ENCODE measurements around the gene LSG1. TPM values are rescaled to one million over a fixed set of nuclear protein-coding genes. Genes with fewer than 3 reads are reported as not detected.
A peak's percentile ranks its signal among the peaks of the same experiment; 100 is the strongest.

LSG1 gene
- total and polyA plus RNA-seq, 2 experiments from 2014 or later = 49.2 to 57.1 TPM

DNA sequence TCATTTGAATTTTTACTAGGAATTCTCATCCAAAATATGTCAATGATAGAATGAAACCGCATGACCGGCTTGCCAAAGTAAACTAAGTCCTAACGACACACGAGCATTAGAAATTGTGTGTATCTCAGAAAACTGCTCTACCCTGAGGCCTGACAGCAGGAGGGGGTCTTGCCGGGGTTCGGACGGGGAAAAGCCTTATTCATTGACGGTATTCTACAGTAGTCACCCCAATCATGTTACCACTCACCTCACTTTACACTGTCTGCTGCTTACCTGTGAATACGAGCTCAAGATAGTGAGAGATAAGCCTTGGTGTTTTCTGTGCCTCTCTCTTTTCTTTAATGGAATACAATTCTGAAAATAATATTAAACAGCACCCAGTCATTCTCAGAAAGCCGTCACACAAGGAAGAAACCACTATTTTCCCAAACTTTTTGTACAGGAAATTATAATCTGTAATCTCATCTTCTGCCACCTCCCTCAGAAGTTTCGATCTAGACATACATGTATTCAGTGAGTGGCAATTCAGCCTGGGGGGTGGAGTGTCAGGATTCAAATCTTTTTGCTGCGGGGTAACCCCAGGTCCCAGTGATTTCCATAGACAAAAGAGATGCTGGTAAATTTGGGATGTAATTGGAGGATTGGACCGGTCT lies 13.2 kb upstream of the LSG1 start (continued):
- TF ChIP-seq, protein P1, sequence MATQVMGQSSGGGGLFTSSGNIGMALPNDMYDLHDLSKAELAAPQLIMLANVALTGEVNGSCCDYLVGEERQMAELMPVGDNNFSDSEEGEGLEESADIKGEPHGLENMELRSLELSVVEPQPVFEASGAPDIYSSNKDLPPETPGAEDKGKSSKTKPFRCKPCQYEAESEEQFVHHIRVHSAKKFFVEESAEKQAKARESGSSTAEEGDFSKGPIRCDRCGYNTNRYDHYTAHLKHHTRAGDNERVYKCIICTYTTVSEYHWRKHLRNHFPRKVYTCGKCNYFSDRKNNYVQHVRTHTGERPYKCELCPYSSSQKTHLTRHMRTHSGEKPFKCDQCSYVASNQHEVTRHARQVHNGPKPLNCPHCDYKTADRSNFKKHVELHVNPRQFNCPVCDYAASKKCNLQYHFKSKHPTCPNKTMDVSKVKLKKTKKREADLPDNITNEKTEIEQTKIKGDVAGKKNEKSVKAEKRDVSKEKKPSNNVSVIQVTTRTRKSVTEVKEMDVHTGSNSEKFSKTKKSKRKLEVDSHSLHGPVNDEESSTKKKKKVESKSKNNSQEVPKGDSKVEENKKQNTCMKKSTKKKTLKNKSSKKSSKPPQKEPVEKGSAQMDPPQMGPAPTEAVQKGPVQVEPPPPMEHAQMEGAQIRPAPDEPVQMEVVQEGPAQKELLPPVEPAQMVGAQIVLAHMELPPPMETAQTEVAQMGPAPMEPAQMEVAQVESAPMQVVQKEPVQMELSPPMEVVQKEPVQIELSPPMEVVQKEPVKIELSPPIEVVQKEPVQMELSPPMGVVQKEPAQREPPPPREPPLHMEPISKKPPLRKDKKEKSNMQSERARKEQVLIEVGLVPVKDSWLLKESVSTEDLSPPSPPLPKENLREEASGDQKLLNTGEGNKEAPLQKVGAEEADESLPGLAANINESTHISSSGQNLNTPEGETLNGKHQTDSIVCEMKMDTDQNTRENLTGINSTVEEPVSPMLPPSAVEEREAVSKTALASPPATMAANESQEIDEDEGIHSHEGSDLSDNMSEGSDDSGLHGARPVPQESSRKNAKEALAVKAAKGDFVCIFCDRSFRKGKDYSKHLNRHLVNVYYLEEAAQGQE (IDR thresholded peaks at IDR 0.05; ENCODE audit: unreplicated experiment) = no peak
- no peak for TF ChIP-seq ZNF331 (CRISPR knock-in tag; IDR thresholded peaks at IDR 0.05; ENCODE audit: low read depth)

DNA sequence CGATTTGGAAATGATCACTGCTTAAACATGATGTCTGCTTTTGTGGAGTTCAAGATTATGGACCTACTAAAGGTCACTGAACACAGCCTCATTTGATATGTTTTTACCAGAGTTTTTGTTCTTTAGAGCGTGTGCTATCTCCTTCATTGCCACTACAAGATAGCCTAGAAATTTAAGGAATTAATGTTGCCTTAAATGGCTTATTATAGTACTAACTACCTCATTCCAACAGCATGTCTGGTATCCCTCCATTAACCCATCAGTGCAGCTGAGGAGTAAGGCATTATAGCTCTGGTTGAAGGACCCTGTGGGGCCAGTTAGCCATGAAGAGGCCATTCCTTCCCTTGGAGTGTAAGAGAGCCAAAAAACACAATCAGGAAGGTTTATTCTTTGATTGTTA lies 11.4 kb upstream of the LSG1 start:
- no peak overlapping the region for H3K4me3 ChIP-seq
- H3K9me2 ChIP-seq (ENCODE audit: insufficient read depth) = no peaks in the 10 kb centered on the region
- no peaks in the 10 kb centered on the region; the same call in 1 of the 2 replicates for H4K20me1 ChIP-seq (replicated peaks; ENCODE audit: insufficient read depth)
- H3K4me3 Mint-ChIP-seq = no peak overlapping the region; the same call in 2 of the 3 replicates
- peaks cover 12% of the 10 kb centered on the region for H3K4me1 Mint-ChIP-seq
- H3K27ac ChIP-seq (ENCODE audit: low read depth) = no peak overlapping the region
- peaks cover 29% of the 10 kb centered on the region for H3K27me3 Mint-ChIP-seq (ENCODE audit: insufficient read depth, low read depth, poor library complexity)
- no peaks in the 10 kb centered on the region for H3K36me3 ChIP-seq (ENCODE audit: insufficient read depth)
- no peak for TF ChIP-seq ZNF331 (CRISPR knock-in tag; IDR thresholded peaks at IDR 0.05; ENCODE audit: low read depth)
- TF ChIP-seq JUNB (IDR thresholded peaks at IDR 0.05; ENCODE audit: unreplicated experiment) = no peak
- DNase-seq (ENCODE audit: low spot score) (no peak), ATAC-seq (no peak)
- no peaks in the 10 kb centered on the region for H3K79me2 ChIP-seq (replicated peaks; ENCODE audit: insufficient read depth)
- H2AFZ ChIP-seq = no peak overlapping the region
- H3K27ac Mint-ChIP-seq = no peak overlapping the region
- no peaks in the 10 kb centered on the region; the same call in 1 of the 2 replicates for H3K4me1 ChIP-seq (ENCODE audit: insufficient read depth)
- no peak overlapping the region for H3K4me2 ChIP-seq
- no peaks in the 10 kb centered on the region for H3K9me3 Mint-ChIP-seq
- peaks cover 43% of the 10 kb centered on the region for H3K27me3 ChIP-seq (ENCODE audit: insufficient read depth)
- H3K36me3 Mint-ChIP-seq (ENCODE audit: low read depth) = no peaks in the 10 kb centered on the region
- H3F3A ChIP-seq (replicated peaks; ENCODE audit: low read depth) = no peaks in the 10 kb centered on the region; the same call in 1 of the 2 replicates

DNA sequence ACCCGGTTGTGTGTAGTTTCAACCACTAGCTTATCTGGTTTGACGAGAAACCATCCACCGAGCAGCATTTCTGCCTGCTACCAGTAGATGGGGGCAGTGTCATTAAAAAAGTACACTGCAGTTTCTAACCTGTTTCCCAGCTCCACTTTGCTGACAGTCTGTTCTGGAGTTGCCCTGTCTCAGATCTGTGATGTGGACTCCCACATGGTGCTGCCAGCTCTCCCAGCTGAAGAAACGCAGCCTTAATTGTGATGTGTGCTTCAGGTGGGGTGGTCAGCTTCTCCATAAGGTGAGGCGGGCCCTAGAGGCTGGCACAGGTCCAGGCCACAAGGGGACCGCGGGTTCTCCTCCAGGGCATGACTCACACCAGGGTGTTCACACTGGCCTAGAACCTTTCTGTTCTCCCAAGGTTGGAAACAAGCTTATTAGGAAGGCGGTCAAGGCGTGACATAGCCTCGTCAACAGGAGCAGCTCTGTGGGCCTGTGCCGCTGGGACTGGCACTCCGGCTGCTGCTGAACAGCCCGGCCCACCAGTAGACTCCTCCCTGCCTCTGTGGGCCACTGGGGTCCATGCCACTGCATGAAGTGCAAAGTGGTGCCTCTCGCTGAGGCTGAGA lies 10.8 kb upstream of the LSG1 start:
- Histone ChIP-seq H3K4me2 (no peak overlapping the region), H3K79me2 (replicated peaks; ENCODE audit: insufficient read depth) (no peaks in the 10 kb centered on the region), H4K20me1 (replicated peaks; ENCODE audit: insufficient read depth) (no peaks in the 10 kb centered on the region; the same call in 1 of the 2 replicates), H3K4me3 (no peak overlapping the region), H3K4me1 (ENCODE audit: insufficient read depth) (no peaks in the 10 kb centered on the region; the same call in 1 of the 2 replicates), H3K9me2 (ENCODE audit: insufficient read depth) (no peaks in the 10 kb centered on the region), H3K27me3 (ENCODE audit: insufficient read depth) (peaks cover 43% of the 10 kb centered on the region), H2AFZ (no peak overlapping the region), H3F3A (replicated peaks; ENCODE audit: low read depth) (no peaks in the 10 kb centered on the region; the same call in 1 of the 2 replicates), H3K36me3 (ENCODE audit: insufficient read depth) (no peaks in the 10 kb centered on the region), H3K27ac (ENCODE audit: low read depth) (no peak overlapping the region)
- peak; percentile 90 for DNase-seq (ENCODE audit: low spot score)
- no peaks in the 10 kb centered on the region for H3K36me3 Mint-ChIP-seq (ENCODE audit: low read depth)
- peak; percentile 17 for ATAC-seq
- TF ChIP-seq, protein P2, sequence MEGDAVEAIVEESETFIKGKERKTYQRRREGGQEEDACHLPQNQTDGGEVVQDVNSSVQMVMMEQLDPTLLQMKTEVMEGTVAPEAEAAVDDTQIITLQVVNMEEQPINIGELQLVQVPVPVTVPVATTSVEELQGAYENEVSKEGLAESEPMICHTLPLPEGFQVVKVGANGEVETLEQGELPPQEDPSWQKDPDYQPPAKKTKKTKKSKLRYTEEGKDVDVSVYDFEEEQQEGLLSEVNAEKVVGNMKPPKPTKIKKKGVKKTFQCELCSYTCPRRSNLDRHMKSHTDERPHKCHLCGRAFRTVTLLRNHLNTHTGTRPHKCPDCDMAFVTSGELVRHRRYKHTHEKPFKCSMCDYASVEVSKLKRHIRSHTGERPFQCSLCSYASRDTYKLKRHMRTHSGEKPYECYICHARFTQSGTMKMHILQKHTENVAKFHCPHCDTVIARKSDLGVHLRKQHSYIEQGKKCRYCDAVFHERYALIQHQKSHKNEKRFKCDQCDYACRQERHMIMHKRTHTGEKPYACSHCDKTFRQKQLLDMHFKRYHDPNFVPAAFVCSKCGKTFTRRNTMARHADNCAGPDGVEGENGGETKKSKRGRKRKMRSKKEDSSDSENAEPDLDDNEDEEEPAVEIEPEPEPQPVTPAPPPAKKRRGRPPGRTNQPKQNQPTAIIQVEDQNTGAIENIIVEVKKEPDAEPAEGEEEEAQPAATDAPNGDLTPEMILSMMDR (conservative IDR thresholded peaks at IDR 0.05; ENCODE audit: low read depth in 2 of 2) = peak; percentile 85 to 93
- TF ChIP-seq EZH2 (IDR thresholded peaks at IDR 0.05; ENCODE audit: low read depth, unreplicated experiment) = no peak
- no peaks in the 10 kb centered on the region for H3K9me3 Mint-ChIP-seq
- no peak overlapping the region for H3K27ac Mint-ChIP-seq
- H3K27me3 Mint-ChIP-seq (ENCODE audit: insufficient read depth, low read depth, poor library complexity) = peaks cover 29% of the 10 kb centered on the region
- no peak overlapping the region; the same call in 2 of the 3 replicates for H3K4me3 Mint-ChIP-seq
- H3K4me1 Mint-ChIP-seq = peaks cover 12% of the 10 kb centered on the region
